Measurements from ENCODE around the gene NARF. TPM values are rescaled to one million over a fixed set of nuclear protein-coding genes. Genes with fewer than 3 reads are reported as not detected.

Gene NARF
- polyA plus RNA-seq, 1 of the 3 experiments (the other 2 are of a cell fraction), result 128 TPM

GRCh38 chr17:82463925-82464566, 5.5 kb downstream of the NARF start:
- Histone ChIP-seq H4K20me1 (ENCODE audit: insufficient read depth) (peaks cover 6% of the 10 kb centered on the region; the same call in 1 of the 2 replicates), H3K36me3 (replicated peaks in 1 of 2; ENCODE audit: control insufficient read depth in 1 of 2, insufficient read depth in 2 of 2, low read length in 1 of 2) (peaks cover 45 to 51% of the 10 kb centered on the region in 2 experiments), H2AFZ (ENCODE audit: low read depth) (no peak overlapping the region), H3K4me1 (ENCODE audit: control insufficient read depth in 1 of 2, insufficient read depth in 2 of 2, low read depth in 1 of 2, low read length in 1 of 2) (peaks cover 0 to 2% of the 10 kb centered on the region in 2 experiments; a peak in 1 of 4 replicates), H3K79me2 (ENCODE audit: insufficient read depth) (peaks cover 24% of the 10 kb centered on the region), H3K27me3 (ENCODE audit: insufficient read depth) (no peaks in the 10 kb centered on the region), H3K4me2 (no peak overlapping the region), H3K9me3 (no peaks in the 10 kb centered on the region), H3K27ac (ENCODE audit: low read depth in 2 of 2, low read length in 1 of 2) (no peak overlapping the region), H3K9me2 (no peaks in the 10 kb centered on the region), H3K4me3 (ENCODE audit: low read depth in 2 of 2, low read length in 1 of 2) (no peak overlapping the region), H3F3A (replicated peaks; ENCODE audit: insufficient read depth) (no peaks in the 10 kb centered on the region), H3K9ac (no peak overlapping the region)
- 94% methylated on average over 7 of the region's 7 CpGs for WGBS (ENCODE audit: low lambda C conversion rate)
- ChIA-PET CTCF (interaction anchor here (0.6 kb wide), 1 partner anchor 1547 kb away, joined by 3 read pairs; no protein-coding TSS in a partner anchor), POLR2A (no interaction called here)
- TF ChIP-seq CHD2 (IDR thresholded peaks at IDR 0.05; ENCODE audit: low read length, partially characterized antibody) (no peak), JUND (IDR thresholded peaks at IDR 0.05) (no peak), RFX5 (IDR thresholded peaks at IDR 0.05; ENCODE audit: low read length) (no peak), FOSL2 (IDR thresholded peaks at IDR 0.05; ENCODE audit: borderline replicate concordance, low read depth) (no peak), TAF1 (IDR thresholded peaks at IDR 0.05; ENCODE audit: borderline replicate concordance, low read depth, low read length) (no peak), SIN3A (IDR thresholded peaks at IDR 0.05; ENCODE audit: borderline replicate concordance, low read depth, low read length) (no peak), YY1 (IDR thresholded peaks at IDR 0.05; ENCODE audit: low read depth) (no peak), MXI1 (IDR thresholded peaks at IDR 0.05; ENCODE audit: low read depth, low read length) (no peak), POLR2AphosphoS5 (IDR thresholded peaks at IDR 0.05; ENCODE audit: low read depth, low read length) (no peak), EZH2phosphoT487 (IDR thresholded peaks at IDR 0.05; ENCODE audit: borderline replicate concordance, low read depth) (no peak), PBX3 (IDR thresholded peaks at IDR 0.05) (no peak), FOXM1 (IDR thresholded peaks at IDR 0.05; ENCODE audit: low read depth) (no peak), MEF2A (IDR thresholded peaks at IDR 0.05; ENCODE audit: borderline replicate concordance, low read depth) (no peak), USF2 (IDR thresholded peaks at IDR 0.05; ENCODE audit: borderline replicate concordance, low read depth, low read length) (no peak), SMC3 (IDR thresholded peaks at IDR 0.05; ENCODE audit: low read depth, low read length) (no peak), RCOR1 (IDR thresholded peaks at IDR 0.05; ENCODE audit: low read length) (no peak), IRF3 (IDR thresholded peaks at IDR 0.05; ENCODE audit: low read depth, low read length) (no peak), EP300 (IDR thresholded peaks at IDR 0.05; ENCODE audit: borderline replicate concordance in 1 of 2, low read depth in 1 of 2, low read length in 1 of 2) (no peak), RXRA (IDR thresholded peaks at IDR 0.05; ENCODE audit: borderline replicate concordance, low read depth) (no peak), NRF1 (IDR thresholded peaks at IDR 0.05; ENCODE audit: low read depth, low read length) (no peak)
- no peak for DNase-seq
